SU-DHL-6 (cell line): ENCODE data around the gene PFDN2.
A peak's percentile ranks its signal among the peaks of the same experiment; 100 is the strongest.

Experiments used
- H2AFZ ChIP-seq: fragments of 200-600 bp; sonication (generic); 2 replicates; pipeline ENCODE4 v1.6.1; 2014; ENCODE audit warnings: low read depth, mild to moderate bottlenecking, moderate library complexity, mixed read lengths, antibody characterized with exemption, low read length; ENCODE audit not compliant: severe bottlenecking
- H3F3A ChIP-seq: fragments of 200-600 bp; shearing (Covaris generic); 2 replicates; pipeline ENCODE4 v1.6.0; 2016; ENCODE audit warnings: antibody characterized with exemption, mild to moderate bottlenecking; ENCODE audit not compliant: insufficient read depth
- H3K27ac ChIP-seq: fragments of 200-600 bp; sonication (generic); 2 replicates; pipeline ENCODE4 v1.5.1; 2016; ENCODE audit warnings: low read depth, mild to moderate bottlenecking, low read length, moderate library complexity, mixed read lengths
- H3K27me3 ChIP-seq: fragments of 200-600 bp; sonication (generic), shearing (Covaris generic); 2 replicates; pipeline ENCODE4 v1.6.0; 2014; ENCODE audit warnings: mild to moderate bottlenecking, low read length
- H3K36me3 ChIP-seq: fragments of 200-600 bp; sonication (generic); 2 replicates; pipeline ENCODE4 v1.6.1; 2014; ENCODE audit warnings: mild to moderate bottlenecking, low read length, mixed read lengths
- H3K4me2 ChIP-seq: fragments of 300-600, 200-600 bp; shearing (Covaris generic), sonication (generic); 2 replicates; pipeline ENCODE4 v1.6.0; 2014; ENCODE audit warnings: low read length, low read depth, mild to moderate bottlenecking; ENCODE audit not compliant: poor library complexity, severe bottlenecking
- H3K4me3 ChIP-seq: fragments of 200-600 bp; sonication (generic); 2 replicates; pipeline ENCODE4 v1.5.1; 2014; ENCODE audit warnings: antibody characterized with exemption, low read length, mild to moderate bottlenecking, mixed read lengths; ENCODE audit not compliant: insufficient read depth, poor library complexity, severe bottlenecking
- H3K79me2 ChIP-seq: fragments of 200-600 bp; sonication (generic); 2 replicates; pipeline ENCODE4 v1.6.1; 2014; ENCODE audit warnings: mild to moderate bottlenecking, low read length, moderate library complexity; ENCODE audit not compliant: insufficient read depth
- H3K9ac ChIP-seq: fragments of 200-600 bp; sonication (generic); 2 replicates; pipeline ENCODE4 v1.7.0; 2014; ENCODE audit warnings: mild to moderate bottlenecking, low read length
- H3K9me2 ChIP-seq: fragments of 200-600 bp; sonication (generic); replicated peaks from 2 replicates; pipeline ENCODE4 v1.6.1; 2014; ENCODE audit warnings: low read length; ENCODE audit not compliant: insufficient read depth
- H3K9me3 ChIP-seq: fragments of 200-600 bp; sonication (generic); 2 replicates; pipeline ENCODE4 v1.6.1; 2014; ENCODE audit warnings: low read length, mixed read lengths; ENCODE audit not compliant: insufficient read depth
- H4K20me1 ChIP-seq: fragments of 200-600 bp; sonication (generic); 2 replicates; pipeline ENCODE4 v1.6.1; 2014; ENCODE audit warnings: low read depth, mild to moderate bottlenecking, antibody characterized with exemption, low read length, moderate library complexity, mixed read lengths
- EZH2phosphoT487 ChIP-seq: fragments of 200-600 bp; sonication (generic), shearing (Covaris generic); conservative IDR thresholded peaks from 2 replicates; pipeline ENCODE4 v1.6.1; 2018; ENCODE audit warnings: mild to moderate bottlenecking, antibody characterized with exemption, low read length, moderate library complexity, mixed read lengths
- TF ChIP-seq, protein P1 (sequence below): fragments of 200-600 bp; sonication (generic); IDR thresholded peaks from one replicate; pipeline ENCODE4 v1.5.1; 2017; ENCODE audit warnings: antibody characterized with exemption, mild to moderate bottlenecking, low read length, moderate library complexity; ENCODE audit not compliant: insufficient read depth, poor library complexity, severe bottlenecking

Gene PFDN2

GRCh38 chr1:161099090-161099802 is 18.6 kb downstream of the PFDN2 start:
- Histone ChIP-seq H3K9ac (no peak overlapping the region), H3F3A (no peaks in the 10 kb centered on the region), H3K36me3 (0 out of 2 replicates have a peak, but pooled peaks cover 3% of the 10 kb centered on the region), H3K9me2 (no peaks in the 10 kb centered on the region), H3K79me2 (peaks cover 6% of the 10 kb centered on the region; the same call in 1 of the 2 replicates), H4K20me1 (no peaks in the 10 kb centered on the region), H3K4me3 (no peak overlapping the region), H3K27ac (no peak overlapping the region), H3K4me2 (no peak overlapping the region), H3K27me3 (no peaks in the 10 kb centered on the region), H2AFZ (no peak overlapping the region), H3K9me3 (no peaks in the 10 kb centered on the region)
- TF ChIP-seq EZH2phosphoT487 = no peak
- TF ChIP-seq, protein P1, sequence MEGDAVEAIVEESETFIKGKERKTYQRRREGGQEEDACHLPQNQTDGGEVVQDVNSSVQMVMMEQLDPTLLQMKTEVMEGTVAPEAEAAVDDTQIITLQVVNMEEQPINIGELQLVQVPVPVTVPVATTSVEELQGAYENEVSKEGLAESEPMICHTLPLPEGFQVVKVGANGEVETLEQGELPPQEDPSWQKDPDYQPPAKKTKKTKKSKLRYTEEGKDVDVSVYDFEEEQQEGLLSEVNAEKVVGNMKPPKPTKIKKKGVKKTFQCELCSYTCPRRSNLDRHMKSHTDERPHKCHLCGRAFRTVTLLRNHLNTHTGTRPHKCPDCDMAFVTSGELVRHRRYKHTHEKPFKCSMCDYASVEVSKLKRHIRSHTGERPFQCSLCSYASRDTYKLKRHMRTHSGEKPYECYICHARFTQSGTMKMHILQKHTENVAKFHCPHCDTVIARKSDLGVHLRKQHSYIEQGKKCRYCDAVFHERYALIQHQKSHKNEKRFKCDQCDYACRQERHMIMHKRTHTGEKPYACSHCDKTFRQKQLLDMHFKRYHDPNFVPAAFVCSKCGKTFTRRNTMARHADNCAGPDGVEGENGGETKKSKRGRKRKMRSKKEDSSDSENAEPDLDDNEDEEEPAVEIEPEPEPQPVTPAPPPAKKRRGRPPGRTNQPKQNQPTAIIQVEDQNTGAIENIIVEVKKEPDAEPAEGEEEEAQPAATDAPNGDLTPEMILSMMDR = no peak

- Histone ChIP-seq H3K9me2 (no peaks in the 10 kb centered on the region), H3K4me2 (peak within 1 kb of the TSS; percentile 36)
Measured at GRCh38 chr1:161098210-161099068, 19.4 kb downstream of the PFDN2 start, which contains the start of gene KLHDC9. TSS of gene KLHDC9 (plus strand) at chr1:161098361. CDS start at chr1:161098536, 175 bp downstream.

DNA sequence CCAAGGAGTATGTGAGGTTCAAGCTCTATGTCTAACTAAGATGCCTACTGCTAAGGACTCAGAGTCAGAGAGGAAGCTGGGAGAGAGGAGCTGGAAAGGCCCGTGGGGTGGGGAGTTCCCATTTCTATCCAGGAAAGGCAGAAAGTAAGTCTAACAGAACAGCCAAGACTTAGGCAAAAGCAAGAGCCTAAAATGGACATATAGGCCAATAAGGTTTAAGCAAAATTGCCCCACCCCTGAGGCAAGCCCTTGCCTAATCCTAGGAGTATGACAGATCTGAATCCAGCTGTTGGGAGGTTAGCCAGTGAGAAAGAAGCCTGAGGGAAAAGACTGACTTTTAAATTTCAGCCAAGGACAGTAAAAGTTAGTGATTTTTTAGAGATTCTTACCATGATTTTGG is 21.3 kb downstream of the PFDN2 start:
- H3K9ac ChIP-seq = no peak overlapping the region
- no peak overlapping the region for H2AFZ ChIP-seq
- H4K20me1 ChIP-seq = no peaks in the 10 kb centered on the region
- TF ChIP-seq, protein P1 = no peak
- TF ChIP-seq EZH2phosphoT487 = no peak
- H3F3A ChIP-seq = no peaks in the 10 kb centered on the region
- no peaks in the 10 kb centered on the region for H3K9me2 ChIP-seq
- H3K79me2 ChIP-seq = no peaks in the 10 kb centered on the region
- 0 out of 2 replicates have a peak, but pooled peaks cover 3% of the 10 kb centered on the region for H3K36me3 ChIP-seq
- no peaks in the 10 kb centered on the region for H3K27me3 ChIP-seq
- H3K4me2 ChIP-seq = no peak overlapping the region
- no peak overlapping the region for H3K4me3 ChIP-seq
- H3K9me3 ChIP-seq = no peaks in the 10 kb centered on the region
- no peak overlapping the region for H3K27ac ChIP-seq

More at GRCh38 chr1:161098210-161099068, 19.4 kb downstream of the PFDN2 start, which contains the start of gene KLHDC9:
- Histone ChIP-seq H3K36me3 (0 out of 2 replicates have a peak, but pooled peaks cover 3% of the 10 kb centered on the region), H3F3A (no peaks in the 10 kb centered on the region), H3K9ac (no peak within 1 kb of the TSS), H3K27ac (no peak within 1 kb of the TSS), H3K9me3 (no peaks in the 10 kb centered on the region), H2AFZ (no peak within 1 kb of the TSS), H3K27me3 (no peaks in the 10 kb centered on the region), H4K20me1 (no peaks in the 10 kb centered on the region), H3K79me2 (no peaks in the 10 kb centered on the region; the same call in 1 of the 2 replicates), H3K4me3 (no peak within 1 kb of the TSS)
- TF ChIP-seq, protein P1 = no peak
- no peak for TF ChIP-seq EZH2phosphoT487
